Measurements from ENCODE around the gene CNTN6.

CNTN6 gene

DNA sequence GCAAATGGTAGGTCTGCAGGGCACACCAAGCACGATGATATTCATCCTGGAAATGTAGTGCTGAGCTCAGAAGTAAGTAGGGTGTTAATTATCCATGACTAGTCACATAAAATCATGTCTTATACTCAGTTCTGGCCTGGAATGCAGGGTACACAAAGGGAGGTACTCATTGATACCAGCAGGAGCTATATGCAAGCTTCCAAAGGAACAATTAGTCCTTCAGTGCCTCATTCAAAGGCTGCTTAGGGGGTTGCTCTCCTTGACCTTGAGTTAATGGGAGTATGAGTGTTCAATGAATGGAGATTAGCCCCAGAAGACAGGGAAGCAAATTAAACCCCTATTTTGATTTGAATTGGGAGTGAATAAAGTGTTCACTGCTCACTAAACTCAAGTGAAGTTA, 38.3 kb downstream of the CNTN6 start:
- Histone ChIP-seq H3K27me3 (ENCODE audit: control insufficient read depth in 3 of 3, insufficient read depth in 3 of 3, low read depth in 1 of 3, low read length in 3 of 3) (no peaks in the 10 kb centered on the region), H3K4me1 (ENCODE audit: control insufficient read depth in 2 of 2, insufficient read depth in 1 of 2, low read depth in 1 of 2, low read length in 2 of 2) (peaks cover 0 to 4% of the 10 kb centered on the region in 2 donors), H3K23ac (ENCODE audit: low read depth, low read length, poor library complexity) (no peak overlapping the region), H2AK5ac (ENCODE audit: low read depth, low read length) (no peak overlapping the region), H3K4me3 (ENCODE audit: low read length in 2 of 2) (no peak overlapping the region), H2AFZ (ENCODE audit: low read length) (no peak overlapping the region), H3K9me3 (replicated peaks in 1 of 2; ENCODE audit: control insufficient read depth in 2 of 2, insufficient read depth in 1 of 2, low read depth in 1 of 2, low read length in 2 of 2) (no peaks in the 10 kb centered on the region), H2BK5ac (ENCODE audit: low read length) (no peak overlapping the region), H3K9ac (ENCODE audit: low read depth, low read length, poor library complexity) (no peak overlapping the region), H3K18ac (ENCODE audit: low read length) (no peak overlapping the region), H4K91ac (ENCODE audit: low read depth, low read length, poor library complexity) (no peak overlapping the region), H3K36me3 (replicated peaks in 1 of 2; ENCODE audit: control insufficient read depth in 2 of 2, insufficient read depth in 2 of 2, low read length in 2 of 2) (no peaks in the 10 kb centered on the region), H2BK15ac (ENCODE audit: low read length) (no peak overlapping the region), H2BK12ac (ENCODE audit: low read length) (no peak overlapping the region), H3K14ac (ENCODE audit: low read length) (no peak overlapping the region), H4K8ac (ENCODE audit: low read depth, low read length) (no peak overlapping the region), H2BK120ac (ENCODE audit: low read depth, low read length) (no peak overlapping the region), H3K79me1 (ENCODE audit: low read depth, low read length) (no peaks in the 10 kb centered on the region), H3K4ac (ENCODE audit: low read length) (no peak overlapping the region), H3K4me2 (ENCODE audit: insufficient read depth, low read length, poor library complexity, severe bottlenecking) (no peak overlapping the region), H3K27ac (replicated peaks; ENCODE audit: low read length) (peak overlapping the region; percentile 57)
- DNase-seq (ENCODE audit: low spot score), result peak; percentile 27
- no CpG with 5 or more reads among the region's 1 CpG for WGBS, 2 donors (ENCODE audit: extremely low coverage in 2 of 2, insufficient read length in 2 of 2, insufficient replicate concordance in 1 of 2)

DNA sequence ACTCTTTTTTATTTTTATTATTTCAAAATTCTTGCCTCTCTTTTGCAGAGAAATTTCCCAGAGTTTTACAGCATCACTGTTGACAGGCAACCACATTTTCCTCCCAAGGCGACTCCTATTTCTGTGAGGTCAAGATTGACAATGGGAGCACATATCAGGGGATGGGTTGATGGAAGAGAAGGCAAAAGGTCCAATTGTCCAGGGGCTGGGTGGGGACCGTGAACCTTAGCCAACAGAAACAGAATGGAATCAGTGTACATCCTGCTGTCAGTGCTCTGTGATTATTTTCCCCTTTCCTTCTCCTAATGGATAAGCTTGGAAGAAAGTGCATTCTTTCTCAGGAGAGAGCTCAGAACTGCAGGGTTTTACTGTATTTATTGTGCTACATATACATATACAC, 42.4 kb downstream of the CNTN6 start:
- Histone ChIP-seq H3K9me3 (replicated peaks in 1 of 2; ENCODE audit: control insufficient read depth in 2 of 2, insufficient read depth in 1 of 2, low read depth in 1 of 2, low read length in 2 of 2) (no peaks in the 10 kb centered on the region), H3K4me3 (ENCODE audit: low read length in 2 of 2) (no peak overlapping the region)

DNA sequence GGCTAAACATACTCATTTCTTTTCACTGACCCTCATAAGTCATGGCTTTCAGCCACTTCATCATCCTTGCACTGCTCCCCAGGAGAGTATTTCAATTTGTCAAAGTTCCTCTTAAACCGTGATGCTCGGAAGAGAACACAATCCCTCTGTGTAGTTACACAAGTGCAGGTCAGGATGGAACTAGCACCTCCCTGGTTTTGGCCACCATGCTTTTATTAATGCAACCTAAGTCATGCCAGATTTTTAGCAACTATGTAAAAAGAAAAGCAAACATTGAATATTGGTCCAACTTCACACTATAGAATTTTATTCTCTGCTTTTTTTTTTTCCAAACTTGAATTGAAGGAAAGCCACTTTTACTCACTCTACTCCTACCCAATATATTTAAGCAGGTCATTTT, 45.2 kb downstream of the CNTN6 start:
- no peak for DNase-seq (ENCODE audit: low spot score)

More for the DNA sequence above, 42.4 kb downstream of the CNTN6 start:
- no peak overlapping the region for H3K27ac ChIP-seq (replicated peaks; ENCODE audit: low read length)
- H3K4ac ChIP-seq (ENCODE audit: low read length), result no peak overlapping the region
- H3K36me3 ChIP-seq (replicated peaks in 1 of 2; ENCODE audit: control insufficient read depth in 2 of 2, insufficient read depth in 2 of 2, low read length in 2 of 2), result no peaks in the 10 kb centered on the region
- no peak overlapping the region for H2BK12ac ChIP-seq (ENCODE audit: low read length)
- no peak overlapping the region for H3K18ac ChIP-seq (ENCODE audit: low read length)
- H2BK15ac ChIP-seq (ENCODE audit: low read length), result no peak overlapping the region
- H3K23ac ChIP-seq (ENCODE audit: low read depth, low read length, poor library complexity), result no peak overlapping the region
- no peak overlapping the region for H4K8ac ChIP-seq (ENCODE audit: low read depth, low read length)
- WGBS, 2 donors (ENCODE audit: extremely low coverage in 2 of 2, insufficient read length in 2 of 2, insufficient replicate concordance in 1 of 2), result no CpG with 5 or more reads among the region's 2 CpGs
- H2AK5ac ChIP-seq (ENCODE audit: low read depth, low read length), result no peak overlapping the region
- no peak overlapping the region for H2BK120ac ChIP-seq (ENCODE audit: low read depth, low read length)
- H3K4me1 ChIP-seq (ENCODE audit: control insufficient read depth in 2 of 2, insufficient read depth in 1 of 2, low read depth in 1 of 2, low read length in 2 of 2), result peaks cover 0 to 9% of the 10 kb centered on the region in 2 donors
- H3K79me1 ChIP-seq (ENCODE audit: low read depth, low read length), result no peaks in the 10 kb centered on the region
- DNase-seq (ENCODE audit: low spot score), result no peak
- no peak overlapping the region for H3K9ac ChIP-seq (ENCODE audit: low read depth, low read length, poor library complexity)
- no peak overlapping the region for H4K91ac ChIP-seq (ENCODE audit: low read depth, low read length, poor library complexity)
- H3K27me3 ChIP-seq (ENCODE audit: control insufficient read depth in 3 of 3, insufficient read depth in 3 of 3, low read depth in 1 of 3, low read length in 3 of 3), result no peaks in the 10 kb centered on the region
- no peak overlapping the region for H2AFZ ChIP-seq (ENCODE audit: low read length)
- no peak overlapping the region for H3K4me2 ChIP-seq (ENCODE audit: insufficient read depth, low read length, poor library complexity, severe bottlenecking)
- no peak overlapping the region for H2BK5ac ChIP-seq (ENCODE audit: low read length)
- H3K14ac ChIP-seq (ENCODE audit: low read length), result no peak overlapping the region

DNA sequence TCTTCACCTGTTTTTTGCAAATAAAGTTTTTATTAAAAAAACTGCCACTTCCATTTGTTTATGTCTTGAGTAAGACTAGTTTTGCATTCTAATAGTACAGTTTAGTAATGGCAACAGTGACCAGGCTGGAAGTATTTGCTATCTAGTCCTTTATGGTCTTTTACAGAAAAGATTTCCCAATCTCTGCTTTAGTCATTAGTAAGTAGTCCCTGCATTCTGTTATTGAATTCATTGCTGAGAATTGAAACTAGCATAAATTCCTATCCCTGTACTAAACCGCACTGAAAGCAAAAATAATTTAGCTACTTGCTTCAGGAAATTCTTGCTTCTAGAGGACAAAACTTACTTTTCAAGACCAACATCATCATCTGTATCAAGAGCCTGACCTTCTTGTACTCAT, 46.2 kb downstream of the CNTN6 start:
- DNase-seq (ENCODE audit: low spot score), result no peak
- Histone ChIP-seq H3K36me3 (replicated peaks in 1 of 2; ENCODE audit: control insufficient read depth in 2 of 2, insufficient read depth in 2 of 2, low read length in 2 of 2) (no peaks in the 10 kb centered on the region), H2BK15ac (ENCODE audit: low read length) (no peak overlapping the region), H4K8ac (ENCODE audit: low read depth, low read length) (no peak overlapping the region), H3K9ac (ENCODE audit: low read depth, low read length, poor library complexity) (no peak overlapping the region), H2BK120ac (ENCODE audit: low read depth, low read length) (no peak overlapping the region), H2AFZ (ENCODE audit: low read length) (no peak overlapping the region), H3K79me1 (ENCODE audit: low read depth, low read length) (no peaks in the 10 kb centered on the region), H2BK12ac (ENCODE audit: low read length) (no peak overlapping the region), H3K14ac (ENCODE audit: low read length) (no peak overlapping the region), H4K91ac (ENCODE audit: low read depth, low read length, poor library complexity) (no peak overlapping the region), H2AK5ac (ENCODE audit: low read depth, low read length) (no peak overlapping the region), H3K9me3 (replicated peaks in 1 of 2; ENCODE audit: control insufficient read depth in 2 of 2, insufficient read depth in 1 of 2, low read depth in 1 of 2, low read length in 2 of 2) (no peaks in the 10 kb centered on the region), H2BK5ac (ENCODE audit: low read length) (no peak overlapping the region), H3K4me1 (ENCODE audit: control insufficient read depth in 2 of 2, insufficient read depth in 1 of 2, low read depth in 1 of 2, low read length in 2 of 2) (peaks cover 0 to 5% of the 10 kb centered on the region in 2 donors), H3K18ac (ENCODE audit: low read length) (no peak overlapping the region), H3K23ac (ENCODE audit: low read depth, low read length, poor library complexity) (no peak overlapping the region), H3K4me3 (ENCODE audit: low read length in 2 of 2) (no peak overlapping the region), H3K27ac (replicated peaks; ENCODE audit: low read length) (no peak overlapping the region), H3K4ac (ENCODE audit: low read length) (no peak overlapping the region), H3K4me2 (ENCODE audit: insufficient read depth, low read length, poor library complexity, severe bottlenecking) (no peak overlapping the region), H3K27me3 (ENCODE audit: control insufficient read depth in 3 of 3, insufficient read depth in 3 of 3, low read depth in 1 of 3, low read length in 3 of 3) (no peaks in the 10 kb centered on the region)
- WGBS, 2 donors (ENCODE audit: extremely low coverage in 2 of 2, insufficient read length in 2 of 2, insufficient replicate concordance in 1 of 2), result no CpG with 5 or more reads among the region's 1 CpG

More for the DNA sequence above, 45.2 kb downstream of the CNTN6 start:
- H4K91ac ChIP-seq (ENCODE audit: low read depth, low read length, poor library complexity), result no peak overlapping the region
- H3K9me3 ChIP-seq (replicated peaks in 1 of 2; ENCODE audit: control insufficient read depth in 2 of 2, insufficient read depth in 1 of 2, low read depth in 1 of 2, low read length in 2 of 2), result no peaks in the 10 kb centered on the region
- H2BK120ac ChIP-seq (ENCODE audit: low read depth, low read length), result no peak overlapping the region
- no peaks in the 10 kb centered on the region for H3K36me3 ChIP-seq (replicated peaks in 1 of 2; ENCODE audit: control insufficient read depth in 2 of 2, insufficient read depth in 2 of 2, low read length in 2 of 2)
- H2BK15ac ChIP-seq (ENCODE audit: low read length), result no peak overlapping the region
- no peak overlapping the region for H4K8ac ChIP-seq (ENCODE audit: low read depth, low read length)
- H3K79me1 ChIP-seq (ENCODE audit: low read depth, low read length), result no peaks in the 10 kb centered on the region
- H2AK5ac ChIP-seq (ENCODE audit: low read depth, low read length), result no peak overlapping the region
- no peaks in the 10 kb centered on the region for H3K27me3 ChIP-seq (ENCODE audit: control insufficient read depth in 3 of 3, insufficient read depth in 3 of 3, low read depth in 1 of 3, low read length in 3 of 3)
- no peak overlapping the region for H2AFZ ChIP-seq (ENCODE audit: low read length)
- no peak overlapping the region for H3K9ac ChIP-seq (ENCODE audit: low read depth, low read length, poor library complexity)
- H3K14ac ChIP-seq (ENCODE audit: low read length), result no peak overlapping the region
- H3K4me2 ChIP-seq (ENCODE audit: insufficient read depth, low read length, poor library complexity, severe bottlenecking), result no peak overlapping the region
- H3K23ac ChIP-seq (ENCODE audit: low read depth, low read length, poor library complexity), result no peak overlapping the region
- peaks cover 0 to 5% of the 10 kb centered on the region in 2 donors for H3K4me1 ChIP-seq (ENCODE audit: control insufficient read depth in 2 of 2, insufficient read depth in 1 of 2, low read depth in 1 of 2, low read length in 2 of 2)
- no peak overlapping the region for H2BK5ac ChIP-seq (ENCODE audit: low read length)
- H3K4ac ChIP-seq (ENCODE audit: low read length), result no peak overlapping the region
- no peak overlapping the region for H3K27ac ChIP-seq (replicated peaks; ENCODE audit: low read length)
- no peak overlapping the region for H3K18ac ChIP-seq (ENCODE audit: low read length)
- no CpG with 5 or more reads among the region's 2 CpGs for WGBS, 2 donors (ENCODE audit: extremely low coverage in 2 of 2, insufficient read length in 2 of 2, insufficient replicate concordance in 1 of 2)
- H2BK12ac ChIP-seq (ENCODE audit: low read length), result no peak overlapping the region
- H3K4me3 ChIP-seq (ENCODE audit: low read length in 2 of 2), result no peak overlapping the region
